ENCODE data around the gene SOX6. TPM values are rescaled to one million over a fixed set of nuclear protein-coding genes. Genes with fewer than 3 reads are reported as not detected.

SOX6 gene
- total RNA-seq, 4 donors from 2014 or later: 5.7 to 23.8 (median 18.4) TPM

DNA sequence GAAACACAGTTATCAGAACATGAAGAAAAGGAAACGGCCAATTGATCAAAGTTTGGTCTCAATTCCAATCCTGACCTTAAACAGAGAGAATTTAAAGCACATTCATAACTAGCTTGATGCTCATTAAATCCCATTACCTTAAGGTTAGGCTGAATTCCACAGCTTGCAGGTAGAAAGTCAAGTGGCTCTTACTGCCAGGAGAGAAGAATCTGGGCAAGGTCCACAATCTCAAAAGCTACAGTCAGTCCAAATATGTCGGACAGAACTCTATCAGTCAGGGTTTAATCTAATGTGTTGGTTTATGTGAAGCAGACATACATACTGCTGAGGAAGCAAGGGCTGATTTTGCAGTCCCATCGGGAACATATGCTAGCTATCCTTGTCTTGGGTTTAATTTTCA, 348.8 kb downstream of the SOX6 start:
- Histone ChIP-seq H3K27ac (no peak overlapping the region), H3K9me3 (no peaks in the 10 kb centered on the region), H3K27me3 (no peaks in the 10 kb centered on the region), H3K36me3 (no peaks in the 10 kb centered on the region), H3K4me1 (peaks cover 0 to 5% (median 0%) of the 10 kb centered on the region in 4 donors), H3K4me3 (no peak overlapping the region)
- DNase-seq (ENCODE audit: low spot score in 2 of 2): no peak
- TF ChIP-seq CTCF (IDR thresholded peaks at IDR 0.05): no peak
- no peak for TF ChIP-seq EP300 (IDR thresholded peaks at IDR 0.05)
- no peak for TF ChIP-seq POLR2A (IDR thresholded peaks at IDR 0.05)
- 95 to 96% methylated on average over 3 of the region's 3 CpGs for WGBS, 2 donors

DNA sequence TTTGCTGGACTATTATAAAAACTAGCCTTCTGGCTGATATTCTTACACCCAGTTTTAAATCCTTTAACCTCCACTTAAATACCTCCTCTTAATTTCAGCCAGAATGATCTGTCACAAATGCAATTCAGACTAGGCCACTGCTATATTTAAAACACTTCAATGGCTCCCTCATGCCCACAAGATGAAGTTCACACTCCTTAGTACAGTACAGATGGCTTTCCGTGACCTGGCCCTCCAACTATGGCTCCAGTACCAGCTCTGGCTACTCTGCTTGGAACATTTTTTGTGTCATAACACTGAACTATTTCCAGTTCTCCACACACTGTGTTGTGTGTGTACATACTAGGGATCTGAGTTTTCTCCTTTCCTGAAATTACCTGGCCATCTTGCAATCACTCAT, 353.4 kb downstream of the SOX6 start:
- H3K4me3 ChIP-seq: no peak overlapping the region
- TF ChIP-seq POLR2A (IDR thresholded peaks at IDR 0.05) (no peak), CTCF (IDR thresholded peaks at IDR 0.05) (no peak), EP300 (IDR thresholded peaks at IDR 0.05) (no peak)
- WGBS, 2 donors: 96 to 97% methylated on average over 1 of the region's 1 CpG
- peaks cover 0 to 30% (median 2%) of the 10 kb centered on the region in 4 donors for H3K4me1 ChIP-seq
- peak overlapping the region in 2 of 4 donors; percentile 26 to 48 for H3K27ac ChIP-seq
- DNase-seq (ENCODE audit: low spot score in 2 of 2): no peak
- no peaks in the 10 kb centered on the region for H3K27me3 ChIP-seq
- no peaks in the 10 kb centered on the region for H3K9me3 ChIP-seq
- no peaks in the 10 kb centered on the region for H3K36me3 ChIP-seq

DNA sequence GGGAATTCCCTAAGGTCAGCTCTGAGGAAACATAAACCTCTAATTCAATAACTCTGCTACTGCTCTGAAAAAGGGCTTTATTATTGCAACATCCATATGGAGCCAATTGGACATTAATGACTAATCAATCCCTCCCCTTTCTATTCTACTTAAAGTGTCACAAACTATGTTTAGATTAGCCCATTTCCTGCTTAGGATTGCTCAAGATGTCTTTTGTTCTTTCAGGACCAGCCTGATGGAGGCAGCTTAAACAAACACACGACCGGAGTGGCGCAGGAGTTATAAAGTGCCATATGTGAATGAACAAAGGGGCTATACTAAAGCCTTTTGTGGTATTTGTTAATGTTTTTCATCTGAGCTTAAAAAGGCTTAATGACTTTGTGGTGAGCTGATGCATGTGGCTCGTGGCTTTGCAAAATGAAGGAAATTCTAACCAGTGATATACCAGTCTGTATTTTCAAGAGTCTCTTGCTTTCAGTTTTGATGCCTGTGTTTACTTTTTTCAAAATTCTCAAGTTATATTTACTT, 354.4 kb downstream of the SOX6 start:
- no peaks in the 10 kb centered on the region for H3K36me3 ChIP-seq
- 22 to 42% methylated on average over 4 of the region's 4 CpGs for WGBS, 2 donors
- H3K9me3 ChIP-seq: no peaks in the 10 kb centered on the region
- no peak for DNase-seq (ENCODE audit: low spot score in 2 of 2)
- no peak overlapping the region for H3K4me3 ChIP-seq
- peaks cover 0 to 30% (median 2%) of the 10 kb centered on the region in 4 donors for H3K4me1 ChIP-seq
- TF ChIP-seq EP300 (IDR thresholded peaks at IDR 0.05): no peak
- no peak for TF ChIP-seq POLR2A (IDR thresholded peaks at IDR 0.05)
- no peak for TF ChIP-seq CTCF (IDR thresholded peaks at IDR 0.05)
- H3K27me3 ChIP-seq: no peaks in the 10 kb centered on the region
- H3K27ac ChIP-seq: peak overlapping the region in 2 of 4 donors; percentile 26 to 48

GRCh38 chr11:16001044-16001568, 355.2 kb downstream of the SOX6 start:
- WGBS, 2 donors: 76 to 79% methylated on average over 4 of the region's 4 CpGs
- Histone ChIP-seq H3K4me3 (no peak overlapping the region), H3K9me3 (no peaks in the 10 kb centered on the region), H3K27ac (peak overlapping the region in 2 of 4 donors; percentile 26 to 48), H3K4me1 (peaks cover 0 to 30% (median 2%) of the 10 kb centered on the region in 4 donors), H3K27me3 (no peaks in the 10 kb centered on the region), H3K36me3 (no peaks in the 10 kb centered on the region)
- TF ChIP-seq POLR2A (IDR thresholded peaks at IDR 0.05) (no peak), EP300 (IDR thresholded peaks at IDR 0.05) (no peak), CTCF (IDR thresholded peaks at IDR 0.05) (no peak)
- DNase-seq (ENCODE audit: low spot score in 2 of 2): no peak

GRCh38 chr11:16000065-16000464, 356.3 kb downstream of the SOX6 start:
- Histone ChIP-seq H3K4me3 (no peak overlapping the region), H3K27me3 (no peaks in the 10 kb centered on the region), H3K4me1 (peaks cover 0 to 30% (median 2%) of the 10 kb centered on the region in 4 donors), H3K9me3 (no peaks in the 10 kb centered on the region), H3K36me3 (no peaks in the 10 kb centered on the region), H3K27ac (peak overlapping the region in 1 of 4 donors; percentile 5)
- 57 to 61% methylated on average over 1 of the region's 1 CpG for WGBS, 2 donors
- DNase-seq (ENCODE audit: low spot score in 2 of 2): no peak
- no peak for TF ChIP-seq EP300 (IDR thresholded peaks at IDR 0.05)
- TF ChIP-seq POLR2A (IDR thresholded peaks at IDR 0.05): no peak
- TF ChIP-seq CTCF (IDR thresholded peaks at IDR 0.05): no peak
